AG04450 (cell line): ENCODE measurements around the gene PAGE2B. TPM values are rescaled to one million over a fixed set of nuclear protein-coding genes. Genes with fewer than 3 reads are reported as not detected.

Experiments used
- CTCF ChIA-PET: fragments of 300-600, 350-600 bp; formaldehyde crosslinking; extraction: SDS; loops from one replicate; lab custom pipeline; 2022; ENCODE audit warnings: antibody characterized with exemption, inconsistent platforms; lab: Charles Lee
- POLR2A ChIA-PET: fragments of 350-600 bp; formaldehyde crosslinking; extraction: SDS; loops from one replicate; lab custom pipeline; 2021; ENCODE audit warnings: antibody characterized with exemption, inconsistent platforms; lab: Yijun Ruan, JAX
- DNase-seq: peaks from one replicate; pipeline ENCODE4 v3.0.0-alpha.2; 2011; ENCODE audit warnings: low read depth, low spot score
- H3K27ac ChIP-seq: one replicate; pipeline ENCODE4 v1.5.1; 2012; ENCODE audit warnings: low read depth, low read length, control low read depth
- H3K27me3 ChIP-seq: one replicate; pipeline ENCODE4 v1.6.0; 2012; ENCODE audit warnings: low read length; ENCODE audit not compliant: control insufficient read depth, insufficient read depth
- H3K4me3 ChIP-seq: 2 replicates; pipeline ENCODE4 v1.5.1; 2011; ENCODE audit warnings: mild to moderate bottlenecking, low read depth, low read length, control low read depth
- H3K9me3 ChIP-seq: 2 replicates; pipeline ENCODE4 v1.5.1; 2012; ENCODE audit warnings: low read length; ENCODE audit not compliant: control insufficient read depth, insufficient read depth
- polyA plus RNA-seq: library from polyadenylated mRNA; depleted of rRNA; stranded (reverse); fragments of >200 nt; gene quantifications from 2 replicates; pipeline ENCODE4 v1.2.3, GENCODE V29; 2011
- TF ChIP-seq, protein P1 (sequence below): IDR thresholded peaks from 2 replicates; pipeline ENCODE4 v1.5.1; 2011; ENCODE audit warnings: low read depth, low read length, control low read depth, inconsistent platforms

PAGE2B gene
- polyA plus RNA-seq, 1 experiment = not detected

DNA sequence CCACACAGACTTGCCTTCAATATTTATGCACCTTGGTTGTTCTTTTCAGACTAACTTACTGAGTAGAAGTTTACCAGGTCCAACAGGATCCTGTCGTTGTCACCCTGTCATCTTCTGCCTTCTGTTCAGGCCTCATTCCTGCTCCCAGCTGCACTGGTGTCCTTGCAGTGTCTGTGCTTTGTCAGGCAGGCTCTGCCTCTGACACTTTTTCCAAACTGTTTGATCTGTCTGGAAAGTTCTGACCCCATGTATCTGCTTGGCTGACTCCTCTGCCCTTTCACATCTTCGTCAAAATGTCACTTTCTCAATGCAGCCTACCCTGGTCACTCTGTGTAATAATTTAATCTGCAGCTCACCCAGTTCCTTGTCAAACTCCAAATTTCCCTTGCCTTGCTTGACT, 23.9 kb downstream of the PAGE2B start:
- Histone ChIP-seq H3K27ac (no peak overlapping the region), H3K27me3 (no peaks in the 10 kb centered on the region), H3K9me3 (no peaks in the 10 kb centered on the region), H3K4me3 (no peak overlapping the region)
- TF ChIP-seq, protein P1, sequence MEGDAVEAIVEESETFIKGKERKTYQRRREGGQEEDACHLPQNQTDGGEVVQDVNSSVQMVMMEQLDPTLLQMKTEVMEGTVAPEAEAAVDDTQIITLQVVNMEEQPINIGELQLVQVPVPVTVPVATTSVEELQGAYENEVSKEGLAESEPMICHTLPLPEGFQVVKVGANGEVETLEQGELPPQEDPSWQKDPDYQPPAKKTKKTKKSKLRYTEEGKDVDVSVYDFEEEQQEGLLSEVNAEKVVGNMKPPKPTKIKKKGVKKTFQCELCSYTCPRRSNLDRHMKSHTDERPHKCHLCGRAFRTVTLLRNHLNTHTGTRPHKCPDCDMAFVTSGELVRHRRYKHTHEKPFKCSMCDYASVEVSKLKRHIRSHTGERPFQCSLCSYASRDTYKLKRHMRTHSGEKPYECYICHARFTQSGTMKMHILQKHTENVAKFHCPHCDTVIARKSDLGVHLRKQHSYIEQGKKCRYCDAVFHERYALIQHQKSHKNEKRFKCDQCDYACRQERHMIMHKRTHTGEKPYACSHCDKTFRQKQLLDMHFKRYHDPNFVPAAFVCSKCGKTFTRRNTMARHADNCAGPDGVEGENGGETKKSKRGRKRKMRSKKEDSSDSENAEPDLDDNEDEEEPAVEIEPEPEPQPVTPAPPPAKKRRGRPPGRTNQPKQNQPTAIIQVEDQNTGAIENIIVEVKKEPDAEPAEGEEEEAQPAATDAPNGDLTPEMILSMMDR = no peak
- ChIA-PET POLR2A (no interaction called here), CTCF (no interaction called here)
- no peak for DNase-seq

DNA sequence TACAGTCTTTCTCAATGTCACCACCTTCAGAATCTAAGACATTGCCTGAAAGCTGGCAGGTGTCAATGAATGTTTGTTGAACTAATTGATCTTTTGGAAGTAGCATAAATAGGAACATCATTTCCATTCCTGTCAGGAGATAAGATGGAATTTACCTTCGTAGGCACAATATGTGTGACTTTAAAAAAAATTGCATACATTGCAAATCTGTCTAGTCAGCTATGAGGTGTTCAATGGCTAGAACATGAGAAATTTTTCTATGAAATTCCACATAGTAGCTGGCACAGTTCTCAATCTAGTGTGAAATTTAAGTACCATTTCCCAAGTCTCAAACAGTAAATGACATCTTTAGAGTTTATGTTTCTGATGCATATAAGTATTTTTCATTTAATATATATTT, 24.3 kb downstream of the PAGE2B start:
- ChIA-PET POLR2A (no interaction called here), CTCF (no interaction called here)
- TF ChIP-seq, protein P1 = no peak
- H3K27ac ChIP-seq = no peak overlapping the region
- H3K9me3 ChIP-seq = no peaks in the 10 kb centered on the region
- no peak for DNase-seq
- H3K4me3 ChIP-seq = no peak overlapping the region
- H3K27me3 ChIP-seq = no peaks in the 10 kb centered on the region

DNA sequence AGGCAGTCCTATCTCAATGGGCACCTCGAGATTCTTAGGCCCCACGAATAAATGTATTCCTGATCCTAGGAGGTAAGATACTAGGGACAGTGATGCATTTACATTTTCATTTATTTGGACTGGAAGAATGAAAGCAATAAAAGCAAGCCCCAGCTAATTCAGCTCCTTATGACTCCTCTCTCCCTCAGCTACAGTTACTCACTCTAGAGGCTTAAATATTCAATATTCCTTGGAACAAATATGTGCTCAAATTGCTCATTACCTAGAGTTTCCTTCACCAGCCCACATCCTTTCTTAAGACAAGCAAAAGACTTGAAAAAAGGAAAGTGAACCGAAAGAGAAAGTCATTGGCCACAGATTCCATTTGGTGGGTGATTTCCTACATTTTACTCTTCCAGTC, 27.9 kb downstream of the PAGE2B start:
- TF ChIP-seq, protein P1 = no peak
- no peak overlapping the region for H3K27ac ChIP-seq
- no peak for DNase-seq
- CTCF ChIA-PET = no interaction called here
- H3K9me3 ChIP-seq = no peaks in the 10 kb centered on the region
- POLR2A ChIA-PET = no interaction called here
- H3K4me3 ChIP-seq = no peak overlapping the region
- H3K27me3 ChIP-seq = no peaks in the 10 kb centered on the region

DNA sequence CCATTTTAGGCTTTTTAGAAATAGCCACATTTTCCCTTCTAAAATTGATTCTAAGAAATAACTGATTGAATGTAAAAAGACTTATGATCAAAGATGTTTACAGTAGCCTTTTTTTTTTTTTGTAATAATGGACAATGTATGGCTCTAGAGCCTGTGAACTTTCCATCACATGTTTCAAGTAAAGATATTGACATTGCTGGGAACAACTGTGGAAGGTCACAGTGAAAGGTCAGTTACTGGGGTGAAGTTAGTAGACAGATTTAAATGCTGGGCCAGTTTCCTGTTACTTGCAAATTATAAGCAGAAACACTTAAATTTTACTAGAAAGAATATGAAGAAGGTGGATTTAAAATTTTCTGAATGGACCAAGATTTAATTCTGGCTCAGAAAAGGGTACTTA, 32.4 kb downstream of the PAGE2B start:
- ChIA-PET CTCF (no interaction called here), POLR2A (no interaction called here)
- no peak overlapping the region for H3K4me3 ChIP-seq
- H3K27me3 ChIP-seq = no peaks in the 10 kb centered on the region
- no peaks in the 10 kb centered on the region for H3K9me3 ChIP-seq
- H3K27ac ChIP-seq = no peak overlapping the region
- no peak for DNase-seq
- TF ChIP-seq, protein P1 = no peak

DNA sequence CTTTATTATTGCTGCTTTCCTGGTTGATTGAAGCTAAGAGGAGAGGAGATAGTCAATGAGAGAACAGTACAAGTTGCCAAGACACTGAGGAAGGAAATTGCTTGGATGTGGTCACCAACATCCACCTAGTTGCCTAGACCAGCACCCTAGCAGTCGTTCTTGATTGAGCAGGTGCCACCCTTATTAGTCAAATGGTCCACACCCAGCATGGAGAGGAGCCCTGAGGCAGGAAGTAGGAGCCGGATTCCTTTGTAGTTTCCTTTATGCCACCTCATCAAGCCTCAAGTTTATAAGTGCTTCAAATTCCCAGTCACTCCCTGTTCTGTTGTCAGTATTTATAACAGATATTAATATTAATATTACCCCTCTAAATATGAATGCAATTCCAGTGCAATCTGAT, 33.1 kb downstream of the PAGE2B start:
- H3K27me3 ChIP-seq = no peaks in the 10 kb centered on the region
- TF ChIP-seq, protein P1 = no peak
- H3K9me3 ChIP-seq = no peaks in the 10 kb centered on the region
- no peak for DNase-seq
- H3K27ac ChIP-seq = no peak overlapping the region
- ChIA-PET POLR2A (no interaction called here), CTCF (no interaction called here)
- no peak overlapping the region for H3K4me3 ChIP-seq
